Hepatocyte (in vitro differentiated cells): ENCODE measurements around the gene AP2M1. TPM values are rescaled to one million over a fixed set of nuclear protein-coding genes. Genes with fewer than 3 reads are reported as not detected.
A peak's percentile ranks its signal among the peaks of the same experiment; 100 is the strongest.

Experiments used
- DNase-seq: peaks from one replicate; pipeline ENCODE4 v3.0.0-alpha.2; 2016; ENCODE audit warnings: low spot score
- H2AFZ ChIP-seq: fragments of 200-600 bp; sonication (generic); 2 replicates; pipeline ENCODE4 v1.6.0; 2016; ENCODE audit warnings: antibody characterized with exemption, mild to moderate bottlenecking
- H3K27ac ChIP-seq: fragments of 200-600 bp; sonication (generic); 2 replicates; pipeline ENCODE4 v1.5.1; 2016; ENCODE audit warnings: mild to moderate bottlenecking
- H3K27me3 ChIP-seq: fragments of 200-600 bp; sonication (generic); 2 replicates; pipeline ENCODE4 v1.6.1; 2016
- H3K36me3 ChIP-seq: fragments of 200-600 bp; sonication (generic); replicated peaks from 2 replicates; pipeline ENCODE4 v1.5.1; 2016; ENCODE audit warnings: low read depth; ENCODE audit not compliant: insufficient read depth
- H3K4me1 ChIP-seq: fragments of 200-600 bp; sonication (generic); 2 replicates; pipeline ENCODE4 v1.5.1; 2016; ENCODE audit warnings: mild to moderate bottlenecking, moderate library complexity; ENCODE audit not compliant: insufficient read depth
- H3K4me2 ChIP-seq: fragments of 200-600 bp; sonication (generic); 2 replicates; pipeline ENCODE4 v1.6.0; 2016
- H3K4me3 ChIP-seq: fragments of 200-600 bp; sonication (generic); 2 replicates; pipeline ENCODE4 v1.5.1; 2016; ENCODE audit warnings: mild to moderate bottlenecking
- H3K79me2 ChIP-seq: fragments of 200-600 bp; sonication (generic); 2 replicates; pipeline ENCODE4 v1.6.0; 2017; ENCODE audit warnings: mild to moderate bottlenecking
- H3K9me2 ChIP-seq: fragments of 200-600 bp; sonication (generic); replicated peaks from 2 replicates; pipeline ENCODE4 v1.6.0; 2017; ENCODE audit warnings: mild to moderate bottlenecking; ENCODE audit not compliant: insufficient read depth
- H3K9me3 ChIP-seq: fragments of 200-600 bp; sonication (generic); 2 replicates; pipeline ENCODE4 v1.5.1; 2016; ENCODE audit warnings: low read depth, mild to moderate bottlenecking
- H4K20me1 ChIP-seq: fragments of 200-600 bp; sonication (generic); 2 replicates; pipeline ENCODE4 v1.6.0; 2016; ENCODE audit warnings: mild to moderate bottlenecking; ENCODE audit not compliant: insufficient read depth, poor library complexity, severe bottlenecking
- EZH2 ChIP-seq: fragments of 200-600 bp; sonication (generic); IDR thresholded peaks from 2 replicates; pipeline ENCODE4 v1.6.1; 2016; ENCODE audit warnings: antibody characterized with exemption, mild to moderate bottlenecking, borderline replicate concordance
- EZH2phosphoT487 ChIP-seq: fragments of 200-600 bp; sonication (generic); IDR thresholded peaks from one replicate; pipeline ENCODE4 v1.6.1; 2018; ENCODE audit warnings: antibody characterized with exemption, mild to moderate bottlenecking, low read depth, moderate library complexity; ENCODE audit not compliant: unreplicated experiment, severe bottlenecking
- WGBS: methylation state at CpG from one replicate; pipeline ENCODE4 v1.1.6; 2016; ENCODE audit warnings: low lambda C conversion rate; ENCODE audit errors: missing lambda C conversion rate; 5-methylcytosine and 5-hydroxymethylcytosine counted together
- polyA plus RNA-seq: library from polyadenylated mRNA; unstranded; fragments of >200 nt; fragmentation: Nextera tagmentation; extraction: Ambion mirVana; gene quantifications from 2 replicates; pipeline ENCODE4 v1.2.1, GENCODE V29; 2016
- total RNA-seq: library from RNA; depleted of rRNA; stranded (reverse); fragments of >200 nt; gene quantifications from 2 replicates; pipeline ENCODE4 v1.2.3, GENCODE V29; 2014
- TF ChIP-seq, protein P1 (sequence below): fragments of 200-600 bp; sonication (generic); IDR thresholded peaks from 2 replicates; pipeline ENCODE4 v1.5.1; 2016; ENCODE audit warnings: antibody characterized with exemption, mild to moderate bottlenecking; ENCODE audit not compliant: poor library complexity

The AP2M1 gene
- total and polyA plus RNA-seq, 2 experiments from 2014 or later, result 243 to 389 TPM

DNA sequence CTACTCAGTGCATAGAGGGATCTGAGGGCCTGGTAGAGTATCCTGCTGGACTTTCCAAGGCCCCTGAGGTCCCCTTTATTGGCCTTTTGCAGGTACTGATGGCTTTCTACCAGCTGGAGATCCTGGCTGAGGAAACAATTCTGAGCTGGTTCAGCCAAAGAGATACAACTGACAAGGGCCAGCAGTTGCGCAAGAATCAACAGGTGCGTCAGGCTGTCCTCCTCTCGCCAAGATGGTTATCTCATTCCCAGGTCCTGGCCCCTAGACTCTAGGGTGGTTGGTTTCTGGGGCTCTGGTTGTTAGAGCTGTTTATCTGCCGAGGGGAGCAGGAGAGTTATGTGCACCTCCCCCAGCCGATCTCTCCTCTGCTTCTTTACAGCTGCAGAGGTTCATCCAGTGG, 30.1 kb upstream of the AP2M1 start:
- DNase-seq, result no peak
- WGBS, result 82% methylated on average over 5 of the region's 5 CpGs
- Histone ChIP-seq H3K9me2 (no peaks in the 10 kb centered on the region), H3K79me2 (peaks cover 15% of the 10 kb centered on the region), H3K4me3 (no peak overlapping the region), H2AFZ (no peak overlapping the region), H3K4me1 (peaks cover 6% of the 10 kb centered on the region), H3K27ac (peak overlapping the region; percentile 78), H3K9me3 (no peaks in the 10 kb centered on the region), H3K4me2 (no peak overlapping the region), H3K36me3 (no peaks in the 10 kb centered on the region), H3K27me3 (no peaks in the 10 kb centered on the region), H4K20me1 (no peaks in the 10 kb centered on the region)
- TF ChIP-seq EZH2 (no peak), EZH2phosphoT487 (no peak)
- TF ChIP-seq, protein P1, sequence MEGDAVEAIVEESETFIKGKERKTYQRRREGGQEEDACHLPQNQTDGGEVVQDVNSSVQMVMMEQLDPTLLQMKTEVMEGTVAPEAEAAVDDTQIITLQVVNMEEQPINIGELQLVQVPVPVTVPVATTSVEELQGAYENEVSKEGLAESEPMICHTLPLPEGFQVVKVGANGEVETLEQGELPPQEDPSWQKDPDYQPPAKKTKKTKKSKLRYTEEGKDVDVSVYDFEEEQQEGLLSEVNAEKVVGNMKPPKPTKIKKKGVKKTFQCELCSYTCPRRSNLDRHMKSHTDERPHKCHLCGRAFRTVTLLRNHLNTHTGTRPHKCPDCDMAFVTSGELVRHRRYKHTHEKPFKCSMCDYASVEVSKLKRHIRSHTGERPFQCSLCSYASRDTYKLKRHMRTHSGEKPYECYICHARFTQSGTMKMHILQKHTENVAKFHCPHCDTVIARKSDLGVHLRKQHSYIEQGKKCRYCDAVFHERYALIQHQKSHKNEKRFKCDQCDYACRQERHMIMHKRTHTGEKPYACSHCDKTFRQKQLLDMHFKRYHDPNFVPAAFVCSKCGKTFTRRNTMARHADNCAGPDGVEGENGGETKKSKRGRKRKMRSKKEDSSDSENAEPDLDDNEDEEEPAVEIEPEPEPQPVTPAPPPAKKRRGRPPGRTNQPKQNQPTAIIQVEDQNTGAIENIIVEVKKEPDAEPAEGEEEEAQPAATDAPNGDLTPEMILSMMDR, result no peak

DNA sequence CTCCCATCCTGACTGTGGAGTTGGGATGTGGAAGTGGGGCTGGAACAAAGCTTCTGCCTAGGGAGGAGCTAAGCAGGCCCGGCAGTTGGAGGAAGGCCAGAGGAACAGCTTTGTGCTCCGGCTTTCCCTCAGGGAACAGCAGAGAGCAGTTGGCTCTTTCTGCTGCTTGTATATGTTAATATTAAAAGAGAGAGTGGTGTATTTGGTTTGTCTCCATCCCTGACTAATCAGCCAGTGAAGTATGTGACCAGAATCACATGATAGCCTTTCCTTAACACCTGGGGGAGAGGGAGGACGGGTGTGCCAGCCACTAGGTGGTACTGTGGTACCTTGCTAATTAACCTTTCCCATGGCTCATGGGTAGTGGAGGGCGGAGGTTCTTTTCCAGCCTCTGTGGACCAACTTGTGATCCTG, 29.5 kb upstream of the AP2M1 start:
- H3K9me2 ChIP-seq, result no peaks in the 10 kb centered on the region
- H3K79me2 ChIP-seq, result peaks cover 9% of the 10 kb centered on the region
- H3K4me2 ChIP-seq, result no peak overlapping the region
- H3K9me3 ChIP-seq, result no peaks in the 10 kb centered on the region
- peaks cover 6% of the 10 kb centered on the region for H3K4me1 ChIP-seq
- H3K36me3 ChIP-seq, result no peaks in the 10 kb centered on the region
- peak; percentile 81 for DNase-seq
- no peak overlapping the region for H3K4me3 ChIP-seq
- TF ChIP-seq, protein P1, result peak; percentile 56
- TF ChIP-seq EZH2phosphoT487, result no peak
- no peaks in the 10 kb centered on the region for H3K27me3 ChIP-seq
- no peak overlapping the region for H2AFZ ChIP-seq
- peak overlapping the region; percentile 78 for H3K27ac ChIP-seq
- WGBS, result 56% methylated on average over 4 of the region's 4 CpGs
- no peaks in the 10 kb centered on the region for H4K20me1 ChIP-seq

DNA sequence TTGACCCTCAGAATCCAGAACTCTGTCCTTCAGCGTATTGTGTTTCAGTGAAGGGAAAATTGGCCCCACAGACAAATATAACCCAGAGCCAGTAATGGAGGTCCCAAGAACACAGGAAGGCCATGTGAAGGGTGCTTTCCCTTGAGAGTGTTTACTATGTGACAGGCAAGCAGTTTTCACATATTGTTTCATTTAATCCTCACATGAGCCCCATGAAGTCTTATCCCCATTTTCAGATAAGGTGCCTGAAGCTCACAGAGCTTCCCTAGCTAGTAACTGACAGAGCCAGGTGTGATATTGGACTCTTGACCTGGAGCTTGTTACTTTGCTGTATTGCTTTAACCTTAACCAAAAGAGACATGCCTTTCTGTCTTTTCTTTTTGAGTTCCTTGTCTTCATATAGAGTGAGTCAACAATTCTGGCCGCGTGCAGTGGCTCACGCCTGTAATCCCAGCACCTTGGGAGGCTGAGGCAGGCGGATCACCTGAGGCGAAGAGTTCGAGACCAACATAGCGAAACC, 28.8 kb upstream of the AP2M1 start:
- TF ChIP-seq, protein P1, result no peak
- TF ChIP-seq EZH2, result no peak
- no peak for TF ChIP-seq EZH2phosphoT487
- H3K27me3 ChIP-seq, result no peaks in the 10 kb centered on the region
- H3K4me3 ChIP-seq, result no peak overlapping the region
- no peaks in the 10 kb centered on the region for H3K9me3 ChIP-seq
- H3K79me2 ChIP-seq, result peaks cover 5% of the 10 kb centered on the region
- H3K36me3 ChIP-seq, result no peaks in the 10 kb centered on the region
- H3K27ac ChIP-seq, result peak overlapping the region; percentile 78
- DNase-seq, result peak; percentile 37
- WGBS, result 70% methylated on average over 8 of the region's 8 CpGs
- no peaks in the 10 kb centered on the region for H4K20me1 ChIP-seq
- H3K4me1 ChIP-seq, result peaks cover 6% of the 10 kb centered on the region
- no peak overlapping the region for H2AFZ ChIP-seq
- no peaks in the 10 kb centered on the region for H3K9me2 ChIP-seq
- H3K4me2 ChIP-seq, result no peak overlapping the region
